IMR-90 (cell line): Measurements from ENCODE around the gene RRAGD.

Source experiments
- BHLHE40 ChIP-seq: fragments of 150-350 bp; IDR thresholded peaks from 2 replicates; pipeline ENCODE4 v1.6.1; 2016; ENCODE audit warnings: mild to moderate bottlenecking, low read depth, low read length
- CEBPB ChIP-seq: IDR thresholded peaks from 2 replicates; pipeline ENCODE4 v1.6.1; 2012; ENCODE audit warnings: low read depth, low read length, improper control_type of control experiment
- CHD1 ChIP-seq: IDR thresholded peaks from 2 replicates; pipeline ENCODE4 v1.6.1; 2012; ENCODE audit warnings: low read depth, low read length, improper control_type of control experiment
- CTCF ChIP-seq: conservative IDR thresholded peaks from 2 replicates; pipeline ENCODE4 v1.5.1; 2012; ENCODE audit warnings: mild to moderate bottlenecking, low read depth, low read length, improper control_type of control experiment
- ELK1 ChIP-seq: fragments of 150-350 bp; IDR thresholded peaks from 2 replicates; pipeline ENCODE4 v1.6.1; 2016; ENCODE audit warnings: low read depth, mild to moderate bottlenecking, low read length, moderate library complexity, borderline replicate concordance
- MAFK ChIP-seq: IDR thresholded peaks from 2 replicates; pipeline ENCODE4 v1.6.1; 2012; ENCODE audit warnings: low read depth, low read length, improper control_type of control experiment
- MAZ ChIP-seq: IDR thresholded peaks from 2 replicates; pipeline ENCODE4 v1.6.1; 2012; ENCODE audit warnings: low read depth, mild to moderate bottlenecking, low read length, improper control_type of control experiment, moderate library complexity, borderline replicate concordance
- MXI1 ChIP-seq: IDR thresholded peaks from 2 replicates; pipeline ENCODE4 v1.6.1; 2012; ENCODE audit warnings: low read depth, mild to moderate bottlenecking, low read length, moderate library complexity, borderline replicate concordance
- NFE2L2 ChIP-seq: fragments of 150-350 bp; IDR thresholded peaks from 2 replicates; pipeline ENCODE4 v1.6.1; 2016; ENCODE audit warnings: low read depth, mild to moderate bottlenecking, low read length
- POLR2A ChIP-seq: IDR thresholded peaks from 2 replicates; pipeline ENCODE4 v1.6.1; 2012; ENCODE audit warnings: mild to moderate bottlenecking, low read depth, low read length
- RAD21 ChIP-seq: IDR thresholded peaks from 2 replicates; pipeline ENCODE4 v1.6.1; 2012; ENCODE audit warnings: low read length, improper control_type of control experiment
- RFX5 ChIP-seq: IDR thresholded peaks from 2 replicates; pipeline ENCODE4 v1.8.0; 2012; ENCODE audit warnings: low read depth, mild to moderate bottlenecking, low read length, moderate library complexity
- USF2 ChIP-seq: fragments of 150-350 bp; IDR thresholded peaks from 2 replicates; pipeline ENCODE4 v1.6.1; 2017; ENCODE audit warnings: mild to moderate bottlenecking, antibody characterized with exemption, low read length, low read depth

GRCh38 chr6:89415185-89415584 is 3.1 kb upstream of the RRAGD start:
- TF ChIP-seq POLR2A (no peak), MXI1 (no peak), CTCF (no peak), CEBPB (no peak), BHLHE40 (no peak), USF2 (no peak), RAD21 (no peak), MAZ (no peak), RFX5 (no peak), MAFK (no peak), ELK1 (no peak), CHD1 (no peak), NFE2L2 (no peak)
